Measurements from ENCODE around the gene GLB1L3.

GLB1L3 gene

DNA sequence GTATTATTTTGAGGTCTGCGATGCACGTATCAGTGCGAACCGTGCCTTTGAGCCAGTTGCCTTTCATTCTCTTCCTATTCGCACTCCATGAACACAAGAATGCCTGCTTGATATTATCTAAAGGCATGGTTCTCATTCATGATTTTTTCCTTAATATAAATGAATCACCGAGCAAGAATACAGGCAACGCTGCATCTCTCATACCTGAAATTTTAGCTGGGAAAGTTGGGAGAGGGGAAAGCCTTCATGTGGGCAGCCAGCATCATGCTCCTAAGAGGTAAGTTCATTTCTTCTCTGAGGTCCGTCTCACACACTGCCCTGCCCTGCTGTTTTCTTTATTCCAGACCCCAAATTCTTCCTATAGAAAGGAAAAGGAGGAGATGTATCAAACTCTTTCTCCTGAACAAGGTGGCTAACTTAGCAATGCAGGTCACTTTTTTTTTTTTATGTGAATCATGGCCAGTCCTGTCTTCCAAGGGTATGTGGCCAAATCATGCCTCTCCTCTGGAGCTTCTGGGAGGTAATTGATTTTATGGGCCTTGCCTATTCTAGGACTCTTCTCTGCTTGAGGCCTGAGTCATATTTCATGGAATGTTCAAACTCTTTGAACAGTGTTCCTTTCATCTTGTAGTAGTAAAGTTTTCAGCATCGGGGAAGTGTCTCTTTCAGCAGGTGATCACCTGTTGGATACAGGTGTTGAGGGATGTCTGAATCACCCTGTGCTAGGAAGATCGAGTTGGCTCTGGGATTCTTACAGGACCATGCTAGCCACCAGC lies 58.8 kb downstream of the GLB1L3 start:
- no peaks in the 10 kb centered on the region for H4K20me1 ChIP-seq (ENCODE audit: low read depth, low read length)
- H2AFZ ChIP-seq (ENCODE audit: low read depth, low read length, severe bottlenecking) = no peak overlapping the region
- TF ChIP-seq EZH2phosphoT487 (conservative IDR thresholded peaks at IDR 0.05; ENCODE audit: low read length) = no peak
- TF ChIP-seq, protein P1, sequence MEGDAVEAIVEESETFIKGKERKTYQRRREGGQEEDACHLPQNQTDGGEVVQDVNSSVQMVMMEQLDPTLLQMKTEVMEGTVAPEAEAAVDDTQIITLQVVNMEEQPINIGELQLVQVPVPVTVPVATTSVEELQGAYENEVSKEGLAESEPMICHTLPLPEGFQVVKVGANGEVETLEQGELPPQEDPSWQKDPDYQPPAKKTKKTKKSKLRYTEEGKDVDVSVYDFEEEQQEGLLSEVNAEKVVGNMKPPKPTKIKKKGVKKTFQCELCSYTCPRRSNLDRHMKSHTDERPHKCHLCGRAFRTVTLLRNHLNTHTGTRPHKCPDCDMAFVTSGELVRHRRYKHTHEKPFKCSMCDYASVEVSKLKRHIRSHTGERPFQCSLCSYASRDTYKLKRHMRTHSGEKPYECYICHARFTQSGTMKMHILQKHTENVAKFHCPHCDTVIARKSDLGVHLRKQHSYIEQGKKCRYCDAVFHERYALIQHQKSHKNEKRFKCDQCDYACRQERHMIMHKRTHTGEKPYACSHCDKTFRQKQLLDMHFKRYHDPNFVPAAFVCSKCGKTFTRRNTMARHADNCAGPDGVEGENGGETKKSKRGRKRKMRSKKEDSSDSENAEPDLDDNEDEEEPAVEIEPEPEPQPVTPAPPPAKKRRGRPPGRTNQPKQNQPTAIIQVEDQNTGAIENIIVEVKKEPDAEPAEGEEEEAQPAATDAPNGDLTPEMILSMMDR (IDR thresholded peaks at IDR 0.05; ENCODE audit: insufficient read depth, low read length, poor library complexity, severe bottlenecking) = no peak
- H3K4me3 ChIP-seq (ENCODE audit: insufficient read depth, low read length, poor library complexity, severe bottlenecking) = no peak overlapping the region
- H3K27me3 ChIP-seq (ENCODE audit: low read length) = no peaks in the 10 kb centered on the region
- H3K9me2 ChIP-seq (replicated peaks; ENCODE audit: insufficient read depth, low read length) = no peaks in the 10 kb centered on the region
- H3F3A ChIP-seq (ENCODE audit: insufficient read depth) = no peaks in the 10 kb centered on the region
- no peaks in the 10 kb centered on the region for H3K79me2 ChIP-seq (ENCODE audit: insufficient read depth, low read length)
- H3K4me2 ChIP-seq (ENCODE audit: low read depth, low read length, poor library complexity, severe bottlenecking) = no peak overlapping the region
- H3K27ac ChIP-seq (ENCODE audit: low read depth, low read length) = no peak overlapping the region
- H3K36me3 ChIP-seq (ENCODE audit: low read length) = no peaks in the 10 kb centered on the region
- no peak overlapping the region for H3K9ac ChIP-seq (ENCODE audit: low read length)
- no peaks in the 10 kb centered on the region for H3K9me3 ChIP-seq (ENCODE audit: insufficient read depth, low read length)

DNA sequence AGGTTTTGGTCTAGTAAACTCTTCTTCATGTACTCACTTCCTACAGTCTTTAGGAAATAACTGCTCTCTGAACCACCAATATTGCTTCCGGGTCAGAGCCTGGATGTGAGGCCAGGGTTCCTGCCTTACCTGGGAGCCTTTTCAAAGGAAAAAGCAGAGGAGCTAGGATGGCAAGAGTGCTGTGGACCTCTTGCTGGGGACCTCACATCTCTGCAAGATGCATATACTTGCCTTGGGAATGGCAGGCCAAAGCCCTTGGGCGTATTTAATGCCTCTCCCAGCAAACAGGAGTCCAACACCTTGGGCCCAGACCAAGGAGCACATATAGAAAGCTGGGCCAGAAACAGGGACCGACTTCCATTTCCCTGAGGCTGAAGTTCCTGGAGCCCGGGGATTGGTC lies 60.9 kb downstream of the GLB1L3 start:
- TF ChIP-seq EZH2phosphoT487 (conservative IDR thresholded peaks at IDR 0.05; ENCODE audit: low read length) = no peak
- TF ChIP-seq, protein P1 (IDR thresholded peaks at IDR 0.05; ENCODE audit: insufficient read depth, low read length, poor library complexity, severe bottlenecking) = no peak
- no peaks in the 10 kb centered on the region for H3K9me3 ChIP-seq (ENCODE audit: insufficient read depth, low read length)
- no peak overlapping the region for H2AFZ ChIP-seq (ENCODE audit: low read depth, low read length, severe bottlenecking)
- no peak overlapping the region for H3K4me2 ChIP-seq (ENCODE audit: low read depth, low read length, poor library complexity, severe bottlenecking)
- no peaks in the 10 kb centered on the region for H3K36me3 ChIP-seq (ENCODE audit: low read length)
- no peak overlapping the region for H3K4me3 ChIP-seq (ENCODE audit: insufficient read depth, low read length, poor library complexity, severe bottlenecking)
- no peaks in the 10 kb centered on the region for H3K9me2 ChIP-seq (replicated peaks; ENCODE audit: insufficient read depth, low read length)
- H3F3A ChIP-seq (ENCODE audit: insufficient read depth) = no peaks in the 10 kb centered on the region
- H3K79me2 ChIP-seq (ENCODE audit: insufficient read depth, low read length) = no peaks in the 10 kb centered on the region
- H3K9ac ChIP-seq (ENCODE audit: low read length) = no peak overlapping the region
- H3K27me3 ChIP-seq (ENCODE audit: low read length) = no peaks in the 10 kb centered on the region
- no peak overlapping the region for H3K27ac ChIP-seq (ENCODE audit: low read depth, low read length)
- no peaks in the 10 kb centered on the region for H4K20me1 ChIP-seq (ENCODE audit: low read depth, low read length)

DNA sequence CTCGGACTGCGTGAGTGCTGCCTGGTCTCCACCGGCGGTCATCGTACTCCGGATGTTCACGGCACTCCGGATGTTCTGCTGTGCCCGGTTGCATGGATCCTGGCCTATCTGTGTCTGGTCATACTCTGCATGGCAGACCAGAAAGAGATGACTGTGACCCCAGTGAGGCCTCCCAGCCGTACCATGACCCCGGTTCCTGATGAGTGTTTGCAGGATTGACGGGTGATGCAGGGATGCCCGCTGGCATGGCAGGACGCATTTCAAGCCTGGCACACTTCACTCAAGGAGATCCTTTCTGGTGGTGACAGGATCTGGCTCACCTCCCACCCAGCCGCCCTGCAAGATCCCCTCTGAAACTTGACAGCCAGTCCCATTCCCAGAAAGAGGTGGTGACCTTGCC lies 61.9 kb downstream of the GLB1L3 start:
- H3K27me3 ChIP-seq (ENCODE audit: low read length) = no peaks in the 10 kb centered on the region
- no peak for TF ChIP-seq EZH2phosphoT487 (conservative IDR thresholded peaks at IDR 0.05; ENCODE audit: low read length)
- TF ChIP-seq, protein P1 (IDR thresholded peaks at IDR 0.05; ENCODE audit: insufficient read depth, low read length, poor library complexity, severe bottlenecking) = no peak
- H3K9me3 ChIP-seq (ENCODE audit: insufficient read depth, low read length) = no peaks in the 10 kb centered on the region
- H2AFZ ChIP-seq (ENCODE audit: low read depth, low read length, severe bottlenecking) = no peak overlapping the region
- H3K79me2 ChIP-seq (ENCODE audit: insufficient read depth, low read length) = no peaks in the 10 kb centered on the region
- H3K9me2 ChIP-seq (replicated peaks; ENCODE audit: insufficient read depth, low read length) = no peaks in the 10 kb centered on the region
- no peaks in the 10 kb centered on the region for H3F3A ChIP-seq (ENCODE audit: insufficient read depth)
- no peaks in the 10 kb centered on the region for H4K20me1 ChIP-seq (ENCODE audit: low read depth, low read length)
- no peak overlapping the region for H3K4me2 ChIP-seq (ENCODE audit: low read depth, low read length, poor library complexity, severe bottlenecking)
- no peak overlapping the region for H3K27ac ChIP-seq (ENCODE audit: low read depth, low read length)
- H3K4me3 ChIP-seq (ENCODE audit: insufficient read depth, low read length, poor library complexity, severe bottlenecking) = no peak overlapping the region
- no peak overlapping the region for H3K9ac ChIP-seq (ENCODE audit: low read length)
- no peaks in the 10 kb centered on the region for H3K36me3 ChIP-seq (ENCODE audit: low read length)
